Mononuclear cell (primary cell): ENCODE results near the gene DNAJB11. TPM values are rescaled to one million over a fixed set of nuclear protein-coding genes. Genes with fewer than 3 reads are reported as not detected.

Source experiments
- H3K27me3 ChIP-seq: 2 replicates; pipeline ENCODE4 v1.6.0; 2011; ENCODE audit warnings: low read length, control low read depth; ENCODE audit not compliant: insufficient read depth
- H3K4me1 ChIP-seq: 2 replicates; pipeline ENCODE4 v1.5.1; 2011; ENCODE audit warnings: mild to moderate bottlenecking, low read length, control low read depth; ENCODE audit not compliant: insufficient read depth
- H3K4me3 ChIP-seq: 2 replicates; pipeline ENCODE4 v1.5.1; 2011; ENCODE audit warnings: mild to moderate bottlenecking, low read length, moderate library complexity
- H3K9me3 ChIP-seq: 2 replicates; pipeline ENCODE4 v1.5.1; 2011; ENCODE audit warnings: low read depth, mild to moderate bottlenecking, control low read depth, low read length
- total RNA-seq: library from RNA; depleted of rRNA; stranded (reverse); fragments of >200 nt; gene quantifications from one replicate; pipeline ENCODE4 v1.2.3, GENCODE V29; 2012

The DNAJB11 gene
- total RNA-seq, 1 donor: 44.3 TPM

- Histone ChIP-seq H3K27me3 (no peaks in the 10 kb centered on the region), H3K4me3 (no peak overlapping the region), H3K9me3 (no peaks in the 10 kb centered on the region), H3K4me1 (no peaks in the 10 kb centered on the region)
Observed at GRCh38 chr3:186599142-186599784, 28.7 kb downstream of the DNAJB11 start.

GRCh38 chr3:186599785-186600166 lies 29.3 kb downstream of the DNAJB11 start:
- H3K27me3 ChIP-seq: no peaks in the 10 kb centered on the region
- no peaks in the 10 kb centered on the region for H3K9me3 ChIP-seq
- H3K4me3 ChIP-seq: no peak overlapping the region
- no peaks in the 10 kb centered on the region for H3K4me1 ChIP-seq

- Histone ChIP-seq H3K4me1 (no peaks in the 10 kb centered on the region), H3K4me3 (no peak overlapping the region), H3K27me3 (no peaks in the 10 kb centered on the region), H3K9me3 (no peaks in the 10 kb centered on the region)
Observed at GRCh38 chr3:186600896-186601295, 30.4 kb downstream of the DNAJB11 start.

- Histone ChIP-seq H3K4me1 (no peaks in the 10 kb centered on the region), H3K27me3 (no peaks in the 10 kb centered on the region), H3K9me3 (no peaks in the 10 kb centered on the region), H3K4me3 (no peak overlapping the region)
Observed at GRCh38 chr3:186603159-186603558, 32.6 kb downstream of the DNAJB11 start.

GRCh38 chr3:186605078-186605477 lies 34.6 kb downstream of the DNAJB11 start:
- Histone ChIP-seq H3K4me3 (no peak overlapping the region), H3K4me1 (no peaks in the 10 kb centered on the region), H3K27me3 (no peaks in the 10 kb centered on the region), H3K9me3 (no peaks in the 10 kb centered on the region)

- no peaks in the 10 kb centered on the region for H3K27me3 ChIP-seq
- no peak overlapping the region for H3K4me3 ChIP-seq
- no peaks in the 10 kb centered on the region for H3K4me1 ChIP-seq
- H3K9me3 ChIP-seq: no peaks in the 10 kb centered on the region
Observed at GRCh38 chr3:186605561-186606545, 35.3 kb downstream of the DNAJB11 start.

GRCh38 chr3:186608624-186609215 lies 38.2 kb downstream of the DNAJB11 start:
- Histone ChIP-seq H3K27me3 (no peaks in the 10 kb centered on the region), H3K4me3 (no peak overlapping the region), H3K4me1 (no peaks in the 10 kb centered on the region), H3K9me3 (no peaks in the 10 kb centered on the region)

- H3K27me3 ChIP-seq: peaks cover 3% of the 10 kb centered on the region
- H3K9me3 ChIP-seq: no peaks in the 10 kb centered on the region
- no peak overlapping the region for H3K4me3 ChIP-seq
Observed at GRCh38 chr3:186609247-186609868, 38.8 kb downstream of the DNAJB11 start.

GRCh38 chr3:186612065-186612464 lies 41.5 kb downstream of the DNAJB11 start:
- no peak overlapping the region for H3K4me3 ChIP-seq
- H3K27me3 ChIP-seq: peaks cover 15% of the 10 kb centered on the region
- H3K9me3 ChIP-seq: no peaks in the 10 kb centered on the region
- peaks cover 10% of the 10 kb centered on the region for H3K4me1 ChIP-seq

More at GRCh38 chr3:186609247-186609868, 38.8 kb downstream of the DNAJB11 start:
- peaks cover under 1% of the 10 kb centered on the region for H3K4me1 ChIP-seq

GRCh38 chr3:186612721-186613636 lies 42.5 kb downstream of the DNAJB11 start, which contains the start of gene AHSG:
Gene AHSG (plus strand): TSS chr3:186613060. CDS start chr3:186613142, 82 bp downstream.
- no peak within 1 kb of the TSS for H3K4me3 ChIP-seq
- no peaks in the 10 kb centered on the region for H3K9me3 ChIP-seq
- peaks cover 15% of the 10 kb centered on the region for H3K4me1 ChIP-seq
- peaks cover 21% of the 10 kb centered on the region for H3K27me3 ChIP-seq

GRCh38 chr3:186613637-186614265 lies 43.2 kb downstream of the DNAJB11 start:
- peaks cover 15% of the 10 kb centered on the region for H3K4me1 ChIP-seq
- no peaks in the 10 kb centered on the region for H3K9me3 ChIP-seq
- H3K4me3 ChIP-seq: no peak overlapping the region
- peaks cover 26% of the 10 kb centered on the region for H3K27me3 ChIP-seq

- Histone ChIP-seq H3K4me3 (no peak overlapping the region), H3K4me1 (peaks cover 15% of the 10 kb centered on the region), H3K9me3 (no peaks in the 10 kb centered on the region), H3K27me3 (peaks cover 26% of the 10 kb centered on the region)
Observed at GRCh38 chr3:186614266-186614596, 43.7 kb downstream of the DNAJB11 start.

GRCh38 chr3:186614597-186615483 lies 44.3 kb downstream of the DNAJB11 start:
- H3K9me3 ChIP-seq: no peaks in the 10 kb centered on the region
- H3K27me3 ChIP-seq: peaks cover 26% of the 10 kb centered on the region
- H3K4me3 ChIP-seq: no peak overlapping the region
- H3K4me1 ChIP-seq: peaks cover 15% of the 10 kb centered on the region
